Activated CD4-positive, alpha-beta T cell treated with anti-CD3 and anti-CD28 coated beads, Interleukin-2, amount 50 U/mL, for 4 hours (primary cell): ENCODE results near the gene TSEN34.
"Not testable (repeated sequence)": the region's sequence is repeated elsewhere in the genome, so short reads cannot be mapped to it uniquely, and the experiment has no call there.

Source experiments
- DNase-seq, 2 experiments: peaks; one replicate each; pipeline ENCODE4 v3.0.0-alpha.2; 2020

Gene TSEN34

DNA sequence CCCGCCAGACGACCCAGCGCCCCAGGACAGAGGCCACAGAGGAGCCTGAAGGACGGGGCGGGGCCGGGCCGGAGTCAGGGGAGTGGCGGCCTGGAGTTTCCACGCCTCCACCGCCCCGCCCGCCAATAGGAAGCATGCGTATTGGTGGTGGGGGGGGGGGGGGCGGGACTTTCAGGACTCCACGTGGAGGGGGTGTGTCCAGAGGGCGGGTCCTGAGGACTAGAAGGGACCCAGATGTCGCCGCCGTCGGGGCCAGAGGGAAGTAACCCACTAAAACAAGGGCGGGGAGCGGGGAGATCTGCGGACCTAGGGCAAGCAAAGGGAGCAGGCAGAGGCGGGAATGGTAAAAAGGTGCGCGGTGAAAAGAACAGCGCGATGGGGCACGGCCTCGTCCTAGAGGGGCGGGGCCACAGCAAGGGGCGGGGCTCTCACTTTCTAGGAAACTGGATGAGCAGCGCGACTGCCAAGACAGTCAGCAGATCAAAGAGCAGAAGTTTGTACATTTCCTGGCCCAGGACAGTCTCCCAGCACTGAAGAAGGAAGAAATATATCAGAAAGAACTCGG is 28.8 kb upstream of the TSEN34 start:
- peak; percentile 79 to 81 for DNase-seq

DNA sequence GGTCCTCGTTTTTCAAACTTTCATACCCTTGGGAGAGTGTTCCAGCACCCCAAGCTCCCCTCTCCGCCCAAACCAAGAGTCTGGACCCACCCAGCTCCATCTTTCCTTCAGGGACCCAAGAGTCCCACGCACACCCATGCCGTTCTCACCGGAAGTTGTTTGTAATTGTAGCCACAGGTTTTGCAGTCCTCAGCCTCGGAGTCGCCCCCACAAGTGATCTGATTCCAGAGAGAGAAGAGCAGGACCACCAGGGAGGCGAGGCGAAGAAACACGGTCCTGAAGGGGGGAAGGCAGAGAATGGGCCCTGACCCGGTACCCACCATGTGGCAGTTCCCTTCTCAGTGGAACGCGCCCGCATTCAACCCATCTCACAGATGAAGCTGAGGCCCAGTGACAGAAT is 28.2 kb upstream of the TSEN34 start:
- DNase-seq: no peak

DNA sequence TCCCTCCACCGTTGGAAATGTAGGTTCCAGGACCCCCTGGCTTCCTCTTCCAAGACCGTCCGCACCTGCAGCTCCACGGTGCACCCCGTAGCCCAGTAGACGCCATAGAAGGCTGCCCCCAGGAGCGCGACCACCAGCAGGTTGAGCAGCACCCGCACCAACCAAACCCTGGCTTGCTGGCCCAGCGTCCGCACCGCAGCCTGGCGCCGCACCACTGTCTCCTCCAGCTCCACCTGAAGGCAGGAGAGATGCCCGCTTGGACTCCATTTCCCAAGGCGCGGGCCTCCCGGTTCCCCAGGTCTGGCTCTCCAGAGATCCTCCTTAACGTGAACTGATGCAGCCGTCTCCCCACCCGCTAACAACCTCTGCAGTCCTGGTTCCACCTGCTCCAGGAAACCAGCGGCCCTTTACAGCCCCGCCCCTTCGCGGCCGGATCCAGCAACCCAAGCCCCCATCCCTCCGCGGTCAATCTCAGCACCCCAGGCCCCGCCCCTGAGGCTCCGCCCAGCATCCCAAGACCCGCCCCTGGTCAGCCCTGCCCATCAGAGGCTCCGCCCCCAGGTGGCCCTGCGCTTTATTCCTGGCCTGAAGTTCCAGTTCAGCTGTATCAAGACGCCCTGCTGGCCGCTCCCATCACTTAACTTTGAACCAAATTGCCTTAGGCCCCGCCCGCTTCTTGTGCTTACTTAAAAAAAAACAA is 26.6 kb upstream of the TSEN34 start:
- peak in 1 of 2 experiments; percentile 35 for DNase-seq

DNA sequence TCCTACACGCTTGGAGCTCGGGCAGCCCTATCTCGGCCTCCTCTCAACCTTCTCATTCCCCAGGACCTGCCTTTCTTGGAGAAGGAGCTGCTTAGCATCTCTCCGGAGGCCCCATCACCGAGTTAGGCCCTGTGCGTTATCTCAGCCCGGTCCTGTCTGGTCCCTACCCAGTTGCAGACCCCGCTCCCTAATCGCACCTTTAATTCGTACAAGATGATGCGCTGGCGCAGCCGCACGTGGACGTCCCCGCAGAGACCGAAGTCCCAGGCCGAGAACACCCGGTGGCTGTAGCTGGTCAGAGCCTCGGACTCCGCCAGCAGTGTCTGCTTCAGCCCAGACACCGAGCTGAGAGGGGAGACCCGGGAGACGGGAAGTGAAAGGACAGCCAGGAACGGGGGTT is 25.9 kb upstream of the TSEN34 start:
- no peak for DNase-seq

DNA sequence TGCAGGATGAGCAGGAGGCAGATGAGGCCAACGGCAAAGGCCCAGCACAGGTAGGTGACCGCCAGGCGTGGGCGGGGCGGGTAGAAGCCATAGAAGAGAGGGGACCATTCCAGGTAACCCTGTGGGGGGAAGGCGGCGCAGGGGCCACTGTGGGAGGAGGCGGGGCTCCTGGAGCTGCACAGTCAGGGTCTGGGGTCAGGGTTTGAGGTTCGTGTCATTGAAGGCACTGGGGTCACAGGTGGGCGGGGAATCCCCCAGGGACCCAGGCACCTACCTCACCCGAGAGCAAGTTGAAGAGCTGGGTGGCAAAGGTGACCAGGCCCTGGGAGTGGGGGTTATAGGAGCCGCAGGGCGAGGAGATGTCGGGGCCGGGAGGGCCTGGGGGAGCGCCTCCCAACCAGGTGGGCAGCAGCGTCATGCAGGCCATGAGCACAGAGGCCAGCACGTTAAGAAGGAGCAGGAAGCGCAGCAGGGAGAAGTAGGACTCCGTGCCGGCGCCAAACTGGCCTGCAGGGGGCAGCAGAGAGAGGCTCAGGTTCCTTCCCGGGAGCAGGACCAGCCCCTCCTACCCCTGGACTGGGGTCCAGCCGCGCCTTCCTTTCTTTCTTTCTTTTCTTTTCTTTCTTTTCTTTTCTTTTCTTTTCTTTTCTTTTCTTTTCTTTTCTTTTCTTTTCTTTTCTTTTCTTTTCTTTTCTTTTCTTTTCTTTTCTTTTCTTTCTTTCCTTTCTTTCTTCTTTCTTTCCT is 22.8 kb upstream of the TSEN34 start:
- DNase-seq: peak; percentile 88 to 92

DNA sequence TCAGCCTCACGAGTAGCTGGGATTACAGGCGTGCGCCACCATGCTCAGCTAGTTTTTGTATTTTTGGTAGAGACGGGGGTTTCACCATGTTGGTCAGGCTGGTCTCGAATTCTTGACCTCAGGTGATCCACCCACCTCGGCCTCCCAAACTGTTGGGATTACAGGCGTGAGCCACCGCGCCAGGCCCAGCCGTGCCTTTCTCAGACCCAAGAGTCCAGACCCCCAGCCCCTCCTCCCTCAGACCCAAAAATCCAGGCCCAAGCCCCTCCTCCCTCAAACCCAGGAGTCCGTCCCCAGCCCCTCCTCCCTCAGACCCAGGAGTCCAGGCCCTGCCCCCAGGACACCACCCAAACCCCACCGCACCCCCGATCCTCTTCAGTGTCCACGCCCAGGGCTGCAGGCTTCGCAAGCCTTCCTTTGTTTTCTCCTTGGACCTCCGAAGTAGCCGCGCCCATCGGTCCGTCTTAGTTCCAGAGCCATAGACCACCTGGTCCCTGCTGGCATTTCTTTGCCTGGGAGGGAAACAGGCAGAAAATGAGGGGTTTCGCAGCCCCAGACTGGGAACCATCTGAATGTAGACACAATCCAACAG is 21.9 kb upstream of the TSEN34 start:
- no peak for DNase-seq

DNA sequence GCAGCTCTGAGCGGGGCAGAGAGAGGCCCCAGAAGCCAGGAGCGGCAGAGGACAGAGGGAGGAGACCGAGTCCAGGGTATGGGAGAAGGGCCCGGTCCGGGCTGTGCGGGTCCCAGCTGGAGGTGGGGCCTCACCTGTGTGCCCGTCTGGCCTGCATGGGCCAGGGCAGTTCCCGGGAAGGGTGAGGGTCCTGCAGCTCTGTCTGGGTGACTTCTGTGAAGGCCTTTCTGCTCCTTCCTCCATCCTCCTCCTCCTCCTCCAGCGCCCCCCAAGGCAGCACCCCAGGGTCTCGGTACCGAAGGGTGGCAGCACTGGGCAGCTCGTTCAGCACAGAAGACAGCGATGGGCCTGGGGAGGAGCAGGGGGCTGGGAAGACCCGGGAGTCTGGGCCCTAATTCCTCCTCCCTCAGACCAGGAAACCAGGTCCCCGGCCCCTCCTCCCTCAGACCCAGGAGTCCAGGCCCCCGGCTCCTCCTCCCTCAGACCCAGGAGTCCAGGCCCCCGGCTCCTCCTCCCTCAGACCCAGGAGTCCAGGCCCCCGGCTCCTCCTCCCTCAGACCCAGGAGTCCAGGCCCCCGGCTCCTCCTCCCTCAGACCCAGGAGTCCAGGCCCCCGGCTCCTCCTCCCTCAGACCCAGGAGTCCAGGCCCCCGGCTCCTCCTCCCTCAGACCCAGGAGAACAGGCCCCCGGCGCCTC is 19.2 kb upstream of the TSEN34 start:
- DNase-seq: not testable (repeated sequence)

DNA sequence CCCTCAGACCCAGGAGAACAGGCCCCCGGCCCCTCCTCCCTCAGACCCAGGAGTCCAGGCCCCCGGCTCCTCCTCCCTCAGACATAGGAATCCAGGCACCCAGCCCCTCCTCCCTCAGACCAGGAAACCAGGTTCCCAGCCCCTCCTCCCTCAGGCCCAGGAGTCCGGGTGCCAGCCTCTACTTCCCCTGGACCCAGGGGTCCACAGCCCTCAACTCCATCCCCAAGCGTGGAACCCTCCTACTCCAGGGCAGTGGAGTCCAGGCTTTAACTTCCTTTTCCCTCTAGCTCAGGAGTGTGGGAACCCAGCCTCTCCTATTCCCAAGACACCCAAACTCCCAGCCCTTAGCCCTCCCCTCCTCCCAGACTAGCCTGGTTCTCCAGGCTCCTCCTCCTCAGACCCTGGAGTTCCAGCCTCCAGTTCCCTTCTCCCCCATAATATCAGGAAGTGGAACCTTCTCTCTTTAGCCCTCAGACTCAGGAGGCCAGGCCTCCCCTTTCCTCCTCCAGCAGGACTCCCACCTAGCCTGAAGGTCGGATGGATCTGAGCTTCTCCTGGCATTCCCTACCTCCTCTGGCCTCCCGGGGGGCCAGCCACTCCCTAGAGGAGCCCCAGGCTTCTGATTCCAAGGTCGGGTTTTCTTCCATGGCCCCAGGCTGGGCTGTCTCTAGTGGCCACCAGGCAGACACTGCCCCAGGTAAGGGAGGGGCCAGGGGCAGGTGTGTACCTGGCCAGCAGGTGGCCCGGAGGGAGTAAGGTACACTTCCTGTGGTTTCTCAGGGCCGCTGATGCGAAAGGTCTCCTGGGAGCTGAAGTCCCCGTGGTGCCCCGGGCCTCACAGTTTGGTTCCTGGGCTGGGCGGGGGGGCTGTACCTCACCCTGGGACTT is 18.4 kb upstream of the TSEN34 start, which contains the start of gene TMC4:
TMC4 (minus strand) TSS at position 690 of the 888 bp plus-strand sequence; CDS start at position 647, 43 bp downstream.
- DNase-seq: no peak

DNA sequence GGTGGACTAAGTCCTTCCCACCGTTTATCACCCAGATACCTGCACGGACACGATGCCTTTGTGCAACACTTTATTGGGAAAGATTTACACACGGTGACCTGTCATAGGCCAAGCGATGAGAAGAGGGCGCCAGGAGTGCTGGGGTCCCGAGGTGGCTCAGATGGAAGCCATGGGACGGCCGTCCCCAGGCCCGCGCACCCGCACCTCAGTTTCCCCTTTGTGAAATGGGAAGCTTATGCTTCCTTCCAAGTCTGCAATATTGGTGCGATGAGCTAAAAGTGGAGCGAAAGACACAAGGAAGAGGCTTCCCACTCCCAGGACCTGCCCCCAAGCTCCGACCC is 17.8 kb upstream of the TSEN34 start:
- no peak for DNase-seq

DNA sequence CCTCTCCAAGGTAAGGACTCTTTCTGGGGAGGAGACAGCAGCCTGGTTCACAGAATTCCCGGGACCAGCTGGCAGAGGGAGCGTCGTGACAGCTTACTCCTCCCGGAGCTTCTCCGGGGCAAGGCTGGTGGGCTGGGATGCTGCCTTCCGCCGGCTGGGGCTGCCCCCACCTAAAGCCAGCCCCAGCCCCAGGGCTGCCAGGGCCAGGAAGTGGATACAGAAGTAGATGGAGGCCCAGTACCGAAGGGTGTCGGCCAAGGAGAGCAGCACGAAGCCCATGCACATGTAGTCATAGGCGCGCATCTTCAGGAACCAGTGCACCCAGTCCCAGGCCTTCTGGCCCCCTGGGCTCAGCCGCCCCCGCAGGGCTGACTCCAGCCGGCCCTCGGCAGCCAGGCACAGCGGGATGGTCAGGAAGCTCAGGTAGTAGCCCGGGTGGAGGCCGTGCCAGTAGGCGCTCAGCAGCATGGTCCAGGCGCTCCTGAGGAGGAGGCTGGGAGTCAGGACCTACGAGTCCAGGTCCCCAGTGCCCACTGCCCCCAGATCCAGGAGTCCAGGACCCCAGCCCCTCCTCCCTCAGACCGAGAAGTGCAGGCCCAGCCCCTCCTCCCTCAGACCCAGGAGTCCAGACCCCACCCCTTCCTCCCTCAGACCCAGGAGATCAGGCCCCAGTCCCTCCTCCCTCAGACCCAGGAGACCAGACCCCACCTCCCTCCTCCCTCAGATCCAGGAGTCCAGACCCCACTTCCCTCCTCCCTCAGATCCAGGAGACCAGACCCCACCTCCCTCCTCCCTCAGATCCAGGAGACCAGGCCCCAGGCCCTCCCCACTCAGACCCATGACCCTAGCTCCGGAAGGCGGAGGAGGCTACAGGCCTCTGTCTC is 16.9 kb upstream of the TSEN34 start:
- no peak for DNase-seq

DNA sequence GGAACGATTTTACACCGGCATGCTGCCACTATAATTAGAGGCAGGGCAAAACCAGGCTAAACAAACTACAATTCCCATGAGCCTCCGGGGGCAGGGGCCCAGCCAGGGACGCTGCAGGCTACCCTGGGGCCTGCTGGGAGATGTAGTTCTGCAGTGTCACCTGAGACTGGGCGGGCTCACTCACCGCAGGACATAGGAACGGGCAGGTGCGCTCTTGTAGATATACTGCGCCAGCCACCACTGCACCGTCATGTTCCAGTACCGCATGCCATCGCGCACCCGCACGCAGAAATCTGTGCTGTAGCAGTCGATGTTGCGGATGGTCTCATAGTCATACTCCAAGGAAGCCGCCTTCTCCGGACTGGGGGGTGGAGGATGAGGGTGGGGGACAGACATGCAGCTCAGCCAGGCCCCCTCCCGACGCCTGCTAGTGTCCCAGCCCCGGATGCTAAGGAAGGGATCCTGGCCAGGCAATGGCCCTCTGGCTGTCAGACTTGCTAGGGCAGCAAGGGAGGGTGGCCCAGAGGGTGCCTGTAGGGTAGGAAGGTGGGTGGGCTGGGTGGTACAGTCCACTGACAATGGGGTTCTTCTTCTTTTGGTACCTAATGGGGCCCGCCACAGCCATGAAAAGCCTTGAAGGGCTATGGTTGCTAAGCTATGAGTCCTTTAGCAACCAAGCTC is 12.4 kb upstream of the TSEN34 start:
- DNase-seq: peak in 1 of 2 experiments; percentile 19

DNA sequence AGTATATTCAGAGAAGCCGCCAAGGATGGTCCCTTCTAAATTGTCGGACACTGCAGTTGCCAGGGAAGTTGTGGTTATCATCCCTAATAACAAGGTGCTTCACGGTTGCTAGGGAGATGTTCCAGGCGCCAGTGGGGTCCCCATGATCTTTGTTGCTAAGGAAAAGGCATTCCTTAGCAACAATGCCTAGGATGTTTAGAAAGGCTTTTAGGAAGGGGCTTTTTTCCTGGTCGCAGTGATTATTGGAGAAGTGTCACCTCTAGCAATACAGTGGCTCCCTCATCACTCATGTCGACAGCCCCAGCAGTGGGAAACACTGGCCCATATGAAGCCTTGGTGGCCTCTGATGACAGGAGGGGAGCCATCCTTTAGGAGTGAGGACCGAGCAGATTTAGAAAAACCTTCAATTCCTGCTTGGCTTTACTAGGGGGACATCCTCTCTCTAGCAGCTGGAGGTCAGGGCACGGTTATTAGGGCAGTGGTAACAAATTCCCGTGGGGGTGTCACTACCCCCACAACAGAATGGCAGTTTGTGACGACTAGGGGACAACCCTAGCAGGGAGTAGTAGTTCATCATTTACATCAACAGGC is 11.8 kb upstream of the TSEN34 start:
- no peak for DNase-seq

DNA sequence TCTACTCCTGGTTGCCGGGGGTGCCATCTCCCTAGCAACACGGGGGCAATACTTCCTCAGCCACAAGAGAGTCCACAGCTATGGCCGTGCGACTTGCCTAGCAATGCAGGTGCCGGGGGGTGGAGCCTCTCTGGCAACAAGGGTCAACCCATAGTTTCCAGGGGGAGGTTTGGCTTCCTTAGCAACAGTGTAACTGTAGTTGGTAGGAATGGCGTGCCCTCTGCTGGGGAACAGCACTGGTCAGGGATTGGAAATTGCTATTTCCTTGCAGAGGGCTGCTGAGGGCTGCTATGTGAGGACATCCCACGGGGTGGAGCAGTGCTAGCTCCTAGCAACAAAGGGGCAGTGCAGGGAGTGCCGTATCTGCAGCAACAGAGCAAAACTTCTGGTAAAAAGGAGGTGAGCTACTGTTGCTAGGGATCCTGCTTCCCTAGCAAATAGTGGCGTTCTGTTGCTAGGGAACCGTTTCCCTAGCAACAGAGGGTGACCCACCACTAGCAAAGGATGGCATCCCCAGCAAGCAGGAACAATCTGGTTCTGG is 11.1 kb upstream of the TSEN34 start:
- no peak for DNase-seq

DNA sequence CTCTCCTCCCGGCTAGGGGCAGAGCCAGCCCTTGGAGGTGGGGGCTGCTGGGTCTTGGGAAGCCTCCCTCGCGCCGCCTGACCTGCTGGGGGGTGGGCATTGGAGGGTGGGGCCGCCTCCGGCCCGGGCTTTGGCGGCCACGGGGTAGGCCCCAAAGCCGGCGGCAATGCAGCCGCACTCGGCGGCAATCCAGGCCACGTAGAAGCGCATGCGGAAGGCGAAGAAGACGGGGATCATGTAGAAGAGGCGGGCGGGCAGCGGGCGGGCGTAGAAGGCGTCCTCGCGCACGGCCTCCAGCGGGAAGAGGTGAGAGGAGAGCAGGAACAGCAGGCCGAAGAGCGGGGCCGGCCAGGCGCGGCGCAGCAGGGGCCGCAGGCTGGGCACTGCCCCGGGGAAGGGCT is 10.4 kb upstream of the TSEN34 start:
- DNase-seq: no peak

DNA sequence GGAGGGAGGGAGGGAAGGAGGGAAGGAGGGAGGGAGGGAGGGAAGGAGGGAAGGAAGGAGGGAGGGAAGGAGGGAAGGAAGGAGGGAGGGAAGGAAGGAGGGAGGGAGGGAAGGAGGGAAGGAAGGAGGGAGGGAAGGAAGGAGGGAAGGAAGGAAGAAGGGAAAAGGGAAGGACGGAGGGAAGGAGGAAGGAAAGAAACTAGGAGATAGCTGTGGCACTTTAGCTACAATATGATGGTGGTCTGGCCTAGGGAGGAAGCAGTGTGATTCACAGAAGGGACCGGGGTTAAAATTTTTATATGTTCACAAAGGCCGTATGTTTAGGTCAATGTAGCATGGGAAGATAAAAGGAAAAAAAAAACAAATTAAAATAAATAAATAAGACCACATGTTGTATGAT is 9.2 kb upstream of the TSEN34 start:
- DNase-seq: not testable (repeated sequence)

DNA sequence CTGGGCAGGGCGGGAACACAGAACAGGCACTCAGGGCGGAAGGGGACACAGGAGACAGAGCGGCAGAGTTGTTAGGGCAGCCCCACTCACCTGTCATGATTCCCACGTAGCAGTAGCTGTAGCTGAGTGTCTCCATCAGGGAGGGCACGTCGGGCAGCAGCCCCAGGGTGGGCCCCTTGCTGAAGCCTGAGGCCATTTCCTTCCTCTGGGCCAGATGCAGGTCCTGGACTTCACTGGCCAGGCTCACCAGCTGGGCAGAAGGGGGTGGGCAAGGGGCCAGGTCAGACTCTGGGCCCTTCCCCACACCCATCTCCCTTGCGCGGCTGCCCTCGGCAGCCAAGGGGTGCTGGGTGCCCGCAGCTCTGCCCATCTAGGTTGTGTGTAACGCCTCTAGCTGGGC is 7.7 kb upstream of the TSEN34 start:
- DNase-seq: no peak

DNA sequence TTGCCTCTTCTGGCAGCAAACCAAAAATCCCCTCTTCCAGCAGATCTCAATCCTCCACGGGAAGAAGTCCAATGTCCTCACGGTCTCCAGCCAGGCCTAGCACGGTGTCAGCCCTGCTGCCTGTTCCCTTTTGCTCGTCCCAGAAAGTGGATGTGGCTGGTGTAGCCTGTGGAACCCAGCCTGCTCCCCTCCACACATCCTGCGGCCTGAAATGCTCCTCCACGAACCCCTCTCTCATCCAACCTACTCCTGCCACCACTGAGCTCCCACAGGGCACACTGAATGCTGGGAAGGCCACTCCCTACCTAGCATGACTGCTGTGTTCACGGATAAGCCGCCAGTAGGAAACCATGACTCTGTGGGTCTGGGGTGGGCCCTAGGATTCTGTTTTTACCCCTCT is 4.8 kb upstream of the TSEN34 start:
- DNase-seq: no peak

DNA sequence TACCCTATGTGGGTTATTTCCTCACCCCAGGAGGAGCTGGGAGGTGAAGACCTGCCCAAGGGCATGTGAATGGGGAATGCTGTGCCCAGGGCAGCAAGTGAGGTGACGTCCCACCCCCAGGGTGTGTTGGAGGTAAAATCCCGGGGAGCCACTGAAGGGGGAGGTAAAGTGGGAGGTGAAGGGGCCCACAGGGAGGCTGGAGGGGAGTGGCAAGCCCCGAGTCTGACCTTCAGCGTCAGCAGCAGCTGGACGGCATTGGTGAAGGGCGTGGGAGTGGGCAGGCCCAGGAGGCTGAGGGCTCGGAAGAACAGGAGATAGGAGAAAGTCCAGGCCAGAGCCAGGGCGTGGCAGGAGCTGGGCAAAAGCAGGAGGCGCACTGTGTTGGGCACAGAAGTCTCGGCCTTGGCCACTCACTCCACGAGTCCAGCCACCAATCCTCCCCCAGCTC is 4.2 kb upstream of the TSEN34 start:
- DNase-seq: no peak

DNA sequence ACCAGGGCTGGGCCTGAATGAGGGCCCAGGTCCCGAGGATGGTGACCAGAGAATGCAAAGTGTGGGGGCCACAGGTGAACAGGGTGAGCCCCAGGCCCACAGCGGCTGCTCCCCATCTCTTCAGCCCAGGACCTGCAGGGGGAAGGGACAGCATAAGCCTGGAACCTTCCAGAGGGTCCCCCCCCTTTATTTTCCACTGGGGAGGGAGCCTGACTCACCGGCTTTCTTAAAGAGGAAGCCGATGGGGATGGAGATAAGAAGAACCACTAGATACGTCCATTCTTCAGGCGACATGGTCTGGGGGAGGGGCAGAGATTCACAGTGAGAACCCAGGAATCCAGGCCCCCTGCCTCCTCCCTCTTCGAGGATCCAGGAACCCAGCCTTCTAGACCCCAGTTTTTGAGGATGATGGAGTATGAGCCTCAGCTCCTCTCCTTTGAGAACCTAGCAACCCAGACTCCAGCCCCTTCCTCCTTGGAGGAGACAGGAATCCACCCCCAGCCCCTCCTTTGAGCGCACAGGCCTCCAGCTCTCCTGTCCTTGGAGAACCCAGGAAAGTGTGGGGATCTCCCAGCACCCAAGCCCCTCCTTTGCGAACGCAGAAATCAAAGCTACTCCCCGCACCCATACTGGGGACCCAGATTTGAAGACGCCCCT is 2.8 kb upstream of the TSEN34 start:
- DNase-seq: peak; percentile 62 to 69
